ENCODE results near the gene SESTD1.

- TF ChIP-seq, protein P1, sequence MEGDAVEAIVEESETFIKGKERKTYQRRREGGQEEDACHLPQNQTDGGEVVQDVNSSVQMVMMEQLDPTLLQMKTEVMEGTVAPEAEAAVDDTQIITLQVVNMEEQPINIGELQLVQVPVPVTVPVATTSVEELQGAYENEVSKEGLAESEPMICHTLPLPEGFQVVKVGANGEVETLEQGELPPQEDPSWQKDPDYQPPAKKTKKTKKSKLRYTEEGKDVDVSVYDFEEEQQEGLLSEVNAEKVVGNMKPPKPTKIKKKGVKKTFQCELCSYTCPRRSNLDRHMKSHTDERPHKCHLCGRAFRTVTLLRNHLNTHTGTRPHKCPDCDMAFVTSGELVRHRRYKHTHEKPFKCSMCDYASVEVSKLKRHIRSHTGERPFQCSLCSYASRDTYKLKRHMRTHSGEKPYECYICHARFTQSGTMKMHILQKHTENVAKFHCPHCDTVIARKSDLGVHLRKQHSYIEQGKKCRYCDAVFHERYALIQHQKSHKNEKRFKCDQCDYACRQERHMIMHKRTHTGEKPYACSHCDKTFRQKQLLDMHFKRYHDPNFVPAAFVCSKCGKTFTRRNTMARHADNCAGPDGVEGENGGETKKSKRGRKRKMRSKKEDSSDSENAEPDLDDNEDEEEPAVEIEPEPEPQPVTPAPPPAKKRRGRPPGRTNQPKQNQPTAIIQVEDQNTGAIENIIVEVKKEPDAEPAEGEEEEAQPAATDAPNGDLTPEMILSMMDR (conservative IDR thresholded peaks at IDR 0.05) = no peak
- no peak for TF ChIP-seq EZH2 (IDR thresholded peaks at IDR 0.05; ENCODE audit: low read depth)
Measured at GRCh38 chr2:179273461-179273962, 8.9 kb upstream of the SESTD1 start.
